SK-N-SH (cell line): Measurements from ENCODE around the gene SOAT2. TPM values are rescaled to one million over a fixed set of nuclear protein-coding genes. Genes with fewer than 3 reads are reported as not detected.

Experiments used
- CTCF ChIA-PET: fragments of 300-600, 350-600 bp; formaldehyde crosslinking; extraction: SDS; loops from one replicate; lab custom pipeline; 2021; lab: Yijun Ruan, JAX
- POLR2A ChIA-PET: fragments of 350-600 bp; sonication (Branson Sonifier 250); formaldehyde crosslinking; extraction: SDS; loops from one replicate; lab custom pipeline; 2020; ENCODE audit warnings: antibody characterized with exemption, inconsistent platforms; lab: Yijun Ruan, JAX
- DNase-seq: peaks from one replicate; pipeline ENCODE4 v3.0.0; 2012
- H2AFZ ChIP-seq: fragments of 200-600 bp; sonication (generic); 2 replicates; pipeline ENCODE4 v1.8.1; 2016; ENCODE audit warnings: antibody characterized with exemption, mild to moderate bottlenecking, low read depth
- H3F3A ChIP-seq: fragments of 200-600 bp; sonication (generic); replicated peaks from 2 replicates; pipeline ENCODE3; 2016; ENCODE audit warnings: antibody characterized with exemption, mild to moderate bottlenecking; ENCODE audit not compliant: insufficient read depth
- H3K27ac ChIP-seq, 2 experiments: fragments of 200-500 bp in 1 of 2; fragments of 200-600 bp in 1 of 2; sonication (Bioruptor generic) in 1 of 2; sonication (generic), shearing (Covaris generic) in 1 of 2; 2 replicates each; pipeline versions ENCODE4 v1.5.1 to v1.6.1; 2014 to 2016; ENCODE audit warnings: low read depth in 2 of 2, inconsistent platforms in 1 of 2, low read length in 1 of 2, mild to moderate bottlenecking in 1 of 2, mixed read lengths in 1 of 2
- H3K27me3 ChIP-seq: fragments of 200-600 bp; sonication (generic), shearing (Covaris generic); 2 replicates; pipeline ENCODE4 v1.6.1; 2016; ENCODE audit warnings: mixed run types; ENCODE audit not compliant: insufficient read depth
- H3K36me3 ChIP-seq, 2 experiments: fragments of 200-500 bp in 1 of 2; fragments of 200-600 bp in 1 of 2; sonication (Bioruptor generic) in 1 of 2; sonication (generic) in 1 of 2; replicated peaks in 1 of 2; 2 replicates each; pipeline versions ENCODE3 to v1.5.1; 2014 to 2016; ENCODE audit warnings: low read length in 1 of 2, mild to moderate bottlenecking in 1 of 2; ENCODE audit not compliant: insufficient read depth in 2 of 2, control insufficient read depth in 1 of 2
- H3K4me1 ChIP-seq, 2 experiments: fragments of 200-500 bp in 1 of 2; fragments of 200-600 bp in 1 of 2; sonication (Bioruptor generic) in 1 of 2; sonication (generic), shearing (Covaris generic) in 1 of 2; 2 replicates each; pipeline versions ENCODE4 v1.5.1 to v1.6.1; 2014 to 2016; ENCODE audit warnings: low read depth in 1 of 2, low read length in 1 of 2, mixed run types in 1 of 2; ENCODE audit not compliant: insufficient read depth in 2 of 2, control insufficient read depth in 1 of 2
- H3K4me2 ChIP-seq: fragments of 200-600 bp; sonication (generic), shearing (Covaris generic); 2 replicates; pipeline ENCODE4 v1.6.1; 2017; ENCODE audit warnings: mixed run types
- H3K4me3 ChIP-seq, 2 experiments: fragments of 200-500 bp in 1 of 2; fragments of 200-600 bp in 1 of 2; sonication (Bioruptor generic) in 1 of 2; sonication (generic), shearing (Covaris generic) in 1 of 2; 2 replicates each; pipeline versions ENCODE4 v1.5.1 to v1.8.1; 2014 to 2016; ENCODE audit warnings: low read depth in 2 of 2, inconsistent platforms in 1 of 2, low read length in 1 of 2, mild to moderate bottlenecking in 1 of 2, mixed read lengths in 1 of 2, moderate library complexity in 1 of 2
- H3K79me2 ChIP-seq: fragments of 200-600 bp; sonication (generic); 2 replicates; pipeline ENCODE4 v1.8.1; 2017; ENCODE audit warnings: mild to moderate bottlenecking; ENCODE audit not compliant: insufficient read depth
- H3K9ac ChIP-seq: fragments of 200-600 bp; sonication (generic); 2 replicates; pipeline ENCODE4 v1.6.1; 2017; ENCODE audit warnings: mixed run types
- H3K9me2 ChIP-seq: fragments of 200-600 bp; sonication (generic); 2 replicates; pipeline ENCODE4 v1.6.1; 2017; ENCODE audit warnings: mixed run types
- H3K9me3 ChIP-seq: fragments of 200-600 bp; sonication (generic); 2 replicates; pipeline ENCODE4 v1.6.1; 2017; ENCODE audit warnings: mixed run types, mild to moderate bottlenecking, moderate library complexity
- H4K20me1 ChIP-seq: fragments of 200-600 bp; sonication (generic); 2 replicates; pipeline ENCODE4 v1.6.1; 2017; ENCODE audit warnings: mild to moderate bottlenecking, mixed run types; ENCODE audit not compliant: insufficient read depth
- ELF1 ChIP-seq: IDR thresholded peaks from 2 replicates; pipeline ENCODE4 v1.4.0; 2012
- EP300 ChIP-seq, 2 experiments: IDR thresholded peaks; 2 replicates each; pipeline versions ENCODE4 v1.4.0 to v1.6.1; 2012; ENCODE audit warnings: borderline replicate concordance in 1 of 2, low read depth in 1 of 2, low read length in 1 of 2
- FOSL2 ChIP-seq: IDR thresholded peaks from 2 replicates; pipeline ENCODE4 v1.4.0; 2012; ENCODE audit warnings: low read depth, mild to moderate bottlenecking, moderate library complexity, borderline replicate concordance
- FOXJ3 ChIP-seq: sonication (generic); formaldehyde crosslinking; IDR thresholded peaks from 2 replicates; pipeline ENCODE4 v1.5.1; 2020; ENCODE audit warnings: mild to moderate bottlenecking, missing genetic modification reagents
- GABPA ChIP-seq: IDR thresholded peaks from 2 replicates; pipeline ENCODE4 v1.4.0; 2012; ENCODE audit warnings: low read depth, mild to moderate bottlenecking
- MEF2A ChIP-seq: IDR thresholded peaks from 2 replicates; pipeline ENCODE4 v1.4.0; 2012; ENCODE audit warnings: low read depth, borderline replicate concordance
- MXI1 ChIP-seq: IDR thresholded peaks from 2 replicates; pipeline ENCODE4 v1.6.1; 2012; ENCODE audit warnings: mild to moderate bottlenecking, low read depth, low read length, improper control_type of control experiment
- NRF1 ChIP-seq: IDR thresholded peaks from 2 replicates; pipeline ENCODE4 v1.6.1; 2012; ENCODE audit warnings: low read depth, mild to moderate bottlenecking, low read length
- RAD21 ChIP-seq: IDR thresholded peaks from 2 replicates; pipeline ENCODE4 v1.6.1; 2012; ENCODE audit warnings: mild to moderate bottlenecking, low read length
- RFX5 ChIP-seq: IDR thresholded peaks from 2 replicates; pipeline ENCODE4 v1.6.1; 2012; ENCODE audit warnings: mild to moderate bottlenecking, improper control_type of control experiment, low read length
- RXRA ChIP-seq: IDR thresholded peaks from 2 replicates; pipeline ENCODE4 v1.4.0; 2012; ENCODE audit warnings: low read depth, mild to moderate bottlenecking, borderline replicate concordance
- SIN3A ChIP-seq: IDR thresholded peaks from 2 replicates; pipeline ENCODE4 v1.6.1; 2012; ENCODE audit warnings: low read depth, mild to moderate bottlenecking, low read length, moderate library complexity, borderline replicate concordance
- TAF1 ChIP-seq: IDR thresholded peaks from 2 replicates; pipeline ENCODE4 v1.6.1; 2012; ENCODE audit warnings: low read depth, mild to moderate bottlenecking, low read length, moderate library complexity, borderline replicate concordance
- TEAD4 ChIP-seq: IDR thresholded peaks from 2 replicates; pipeline ENCODE4 v1.4.0; 2012; ENCODE audit warnings: mild to moderate bottlenecking, borderline replicate concordance; ENCODE audit not compliant: insufficient read depth
- WGBS: methylation state at CpG from one replicate; pipeline ENCODE4 v1.1.6; 2017; ENCODE audit warnings: low lambda C conversion rate; 5-methylcytosine and 5-hydroxymethylcytosine counted together
- polyA plus RNA-seq, 3 experiments: library from polyadenylated mRNA; depleted of rRNA; stranded (reverse); fragments of >200 nt; gene quantifications; 2 replicates each; pipeline ENCODE4 v1.2.3, GENCODE V29; 2012
- TF ChIP-seq, protein P1 (sequence below): fragments of 150-350 bp; IDR thresholded peaks from 2 replicates; pipeline ENCODE4 v1.6.1; 2016; ENCODE audit warnings: mild to moderate bottlenecking, low read depth, low read length
- TF ChIP-seq, protein P2 (sequence below): IDR thresholded peaks from 2 replicates; pipeline ENCODE4 v1.6.1; 2012; ENCODE audit warnings: mild to moderate bottlenecking, low read depth, low read length, moderate library complexity
- TF ChIP-seq, protein P3 (sequence below): fragments of 200-600 bp; sonication (generic); IDR thresholded peaks from 2 replicates; pipeline ENCODE4 v1.6.1; 2017; ENCODE audit warnings: antibody characterized with exemption, mild to moderate bottlenecking, moderate library complexity
- TF ChIP-seq, protein P4 (sequence below): IDR thresholded peaks from 2 replicates; pipeline ENCODE4 v1.4.0; 2012; ENCODE audit warnings: low read depth

Gene SOAT2
- polyA plus RNA-seq, 1 of the 3 experiments (the other 2 are of a cell fraction), result 0.18 TPM

DNA sequence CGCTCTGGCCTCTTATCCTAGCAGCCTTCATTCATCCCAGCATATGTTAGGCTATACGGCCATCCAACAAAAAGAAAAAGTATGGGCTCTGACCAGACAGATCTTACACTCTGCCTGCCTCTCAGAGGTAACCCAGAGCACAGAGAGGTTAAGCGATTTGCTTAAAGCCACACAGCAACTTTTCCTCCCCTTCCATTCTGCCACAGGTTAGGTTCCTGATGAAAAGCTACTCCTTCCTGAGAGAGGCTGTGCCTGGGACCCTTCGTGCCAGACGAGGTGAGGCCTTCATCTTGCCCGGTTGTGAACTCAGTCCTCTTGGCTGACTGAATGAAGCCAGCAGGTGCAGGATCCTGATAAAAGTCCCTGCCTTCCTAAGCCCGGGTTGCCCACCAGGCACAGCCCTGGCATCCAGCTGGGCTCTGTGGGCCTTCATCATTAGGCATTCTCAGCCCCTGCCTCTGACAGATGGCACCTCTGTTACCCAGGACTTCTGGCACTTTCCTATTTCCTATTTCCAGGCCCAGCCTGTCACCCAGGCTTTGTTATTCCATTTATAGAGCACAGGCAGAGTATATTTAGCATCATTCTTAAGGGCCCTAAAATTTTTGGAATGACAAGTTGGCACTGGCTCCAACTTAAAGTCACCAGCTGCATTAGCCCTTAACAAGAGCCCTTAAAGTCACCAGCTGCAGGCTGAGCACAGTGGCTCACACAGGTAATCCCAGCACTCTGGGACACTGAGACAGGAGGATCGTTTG lies 12.8 kb downstream of the SOAT2 start:
- no peaks in the 10 kb centered on the region for H3K27me3 ChIP-seq
- H3K79me2 ChIP-seq, result no peaks in the 10 kb centered on the region
- H4K20me1 ChIP-seq, result no peaks in the 10 kb centered on the region
- H3K36me3 ChIP-seq, result no peaks in the 10 kb centered on the region
- no peak overlapping the region for H2AFZ ChIP-seq
- no peaks in the 10 kb centered on the region for H3K9me3 ChIP-seq
- H3K9me2 ChIP-seq, result no peaks in the 10 kb centered on the region
- H3K9ac ChIP-seq, result no peak overlapping the region
- TF ChIP-seq NRF1 (no peak), FOXJ3 (CRISPR knock-in tag) (no peak), TAF1 (no peak), TEAD4 (no peak), FOSL2 (no peak), RXRA (no peak), RFX5 (no peak), SIN3A (no peak), RAD21 (no peak), MEF2A (no peak), MXI1 (no peak), ELF1 (no peak), EP300 (IDR thresholded peaks at IDR 0.05; ENCODE audit: borderline replicate concordance in 1 of 2, low read depth in 1 of 2, low read length in 1 of 2) (no peak), GABPA (no peak)
- TF ChIP-seq, protein P1, sequence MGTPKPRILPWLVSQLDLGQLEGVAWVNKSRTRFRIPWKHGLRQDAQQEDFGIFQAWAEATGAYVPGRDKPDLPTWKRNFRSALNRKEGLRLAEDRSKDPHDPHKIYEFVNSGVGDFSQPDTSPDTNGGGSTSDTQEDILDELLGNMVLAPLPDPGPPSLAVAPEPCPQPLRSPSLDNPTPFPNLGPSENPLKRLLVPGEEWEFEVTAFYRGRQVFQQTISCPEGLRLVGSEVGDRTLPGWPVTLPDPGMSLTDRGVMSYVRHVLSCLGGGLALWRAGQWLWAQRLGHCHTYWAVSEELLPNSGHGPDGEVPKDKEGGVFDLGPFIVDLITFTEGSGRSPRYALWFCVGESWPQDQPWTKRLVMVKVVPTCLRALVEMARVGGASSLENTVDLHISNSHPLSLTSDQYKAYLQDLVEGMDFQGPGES, result no peak
- TF ChIP-seq, protein P2, sequence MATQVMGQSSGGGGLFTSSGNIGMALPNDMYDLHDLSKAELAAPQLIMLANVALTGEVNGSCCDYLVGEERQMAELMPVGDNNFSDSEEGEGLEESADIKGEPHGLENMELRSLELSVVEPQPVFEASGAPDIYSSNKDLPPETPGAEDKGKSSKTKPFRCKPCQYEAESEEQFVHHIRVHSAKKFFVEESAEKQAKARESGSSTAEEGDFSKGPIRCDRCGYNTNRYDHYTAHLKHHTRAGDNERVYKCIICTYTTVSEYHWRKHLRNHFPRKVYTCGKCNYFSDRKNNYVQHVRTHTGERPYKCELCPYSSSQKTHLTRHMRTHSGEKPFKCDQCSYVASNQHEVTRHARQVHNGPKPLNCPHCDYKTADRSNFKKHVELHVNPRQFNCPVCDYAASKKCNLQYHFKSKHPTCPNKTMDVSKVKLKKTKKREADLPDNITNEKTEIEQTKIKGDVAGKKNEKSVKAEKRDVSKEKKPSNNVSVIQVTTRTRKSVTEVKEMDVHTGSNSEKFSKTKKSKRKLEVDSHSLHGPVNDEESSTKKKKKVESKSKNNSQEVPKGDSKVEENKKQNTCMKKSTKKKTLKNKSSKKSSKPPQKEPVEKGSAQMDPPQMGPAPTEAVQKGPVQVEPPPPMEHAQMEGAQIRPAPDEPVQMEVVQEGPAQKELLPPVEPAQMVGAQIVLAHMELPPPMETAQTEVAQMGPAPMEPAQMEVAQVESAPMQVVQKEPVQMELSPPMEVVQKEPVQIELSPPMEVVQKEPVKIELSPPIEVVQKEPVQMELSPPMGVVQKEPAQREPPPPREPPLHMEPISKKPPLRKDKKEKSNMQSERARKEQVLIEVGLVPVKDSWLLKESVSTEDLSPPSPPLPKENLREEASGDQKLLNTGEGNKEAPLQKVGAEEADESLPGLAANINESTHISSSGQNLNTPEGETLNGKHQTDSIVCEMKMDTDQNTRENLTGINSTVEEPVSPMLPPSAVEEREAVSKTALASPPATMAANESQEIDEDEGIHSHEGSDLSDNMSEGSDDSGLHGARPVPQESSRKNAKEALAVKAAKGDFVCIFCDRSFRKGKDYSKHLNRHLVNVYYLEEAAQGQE, result no peak
- TF ChIP-seq, protein P3, sequence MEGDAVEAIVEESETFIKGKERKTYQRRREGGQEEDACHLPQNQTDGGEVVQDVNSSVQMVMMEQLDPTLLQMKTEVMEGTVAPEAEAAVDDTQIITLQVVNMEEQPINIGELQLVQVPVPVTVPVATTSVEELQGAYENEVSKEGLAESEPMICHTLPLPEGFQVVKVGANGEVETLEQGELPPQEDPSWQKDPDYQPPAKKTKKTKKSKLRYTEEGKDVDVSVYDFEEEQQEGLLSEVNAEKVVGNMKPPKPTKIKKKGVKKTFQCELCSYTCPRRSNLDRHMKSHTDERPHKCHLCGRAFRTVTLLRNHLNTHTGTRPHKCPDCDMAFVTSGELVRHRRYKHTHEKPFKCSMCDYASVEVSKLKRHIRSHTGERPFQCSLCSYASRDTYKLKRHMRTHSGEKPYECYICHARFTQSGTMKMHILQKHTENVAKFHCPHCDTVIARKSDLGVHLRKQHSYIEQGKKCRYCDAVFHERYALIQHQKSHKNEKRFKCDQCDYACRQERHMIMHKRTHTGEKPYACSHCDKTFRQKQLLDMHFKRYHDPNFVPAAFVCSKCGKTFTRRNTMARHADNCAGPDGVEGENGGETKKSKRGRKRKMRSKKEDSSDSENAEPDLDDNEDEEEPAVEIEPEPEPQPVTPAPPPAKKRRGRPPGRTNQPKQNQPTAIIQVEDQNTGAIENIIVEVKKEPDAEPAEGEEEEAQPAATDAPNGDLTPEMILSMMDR, result no peak
- TF ChIP-seq, protein P4, sequence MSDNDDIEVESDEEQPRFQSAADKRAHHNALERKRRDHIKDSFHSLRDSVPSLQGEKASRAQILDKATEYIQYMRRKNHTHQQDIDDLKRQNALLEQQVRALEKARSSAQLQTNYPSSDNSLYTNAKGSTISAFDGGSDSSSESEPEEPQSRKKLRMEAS, result no peak
- DNase-seq, result no peak
- H3K4me2 ChIP-seq, result no peak overlapping the region
- no peak overlapping the region for H3K27ac ChIP-seq
- no peaks in the 10 kb centered on the region for H3F3A ChIP-seq
- POLR2A ChIA-PET, result no interaction called here
- WGBS, result 86% methylated on average over 5 of the region's 8 CpGs
- CTCF ChIA-PET, result interaction anchor here (1.0 to 1.3 kb wide), 3 partner anchors 17 to 135 kb away, joined by 3 to 7 read pairs (median 3); no protein-coding TSS in a partner anchor
- H3K4me1 ChIP-seq, result peaks cover 0 to 4% of the 10 kb centered on the region in 2 experiments; a peak in 1 of 4 replicates
- no peak overlapping the region for H3K4me3 ChIP-seq
